Measurements from ENCODE around the gene CALML5.
A peak's percentile ranks its signal among the peaks of the same experiment; 100 is the strongest.
"Not testable (repeated sequence)": the region's sequence is repeated elsewhere in the genome, so short reads cannot be mapped to it uniquely, and the experiment has no call there.

CALML5 gene

GRCh38 chr10:5479481-5480161 lies 19.7 kb downstream of the CALML5 start:
- no peak for DNase-seq

- DNase-seq = no peak
Observed at GRCh38 chr10:5478694-5479305, 20.6 kb downstream of the CALML5 start.

- no peak for DNase-seq
Observed at GRCh38 chr10:5477948-5478693, 21.2 kb downstream of the CALML5 start.

- no peak for DNase-seq
Observed at GRCh38 chr10:5476918-5477525, 22.3 kb downstream of the CALML5 start.

GRCh38 chr10:5475974-5476807 lies 23.2 kb downstream of the CALML5 start:
- DNase-seq = not testable (repeated sequence)

GRCh38 chr10:5475088-5475487 lies 24.3 kb downstream of the CALML5 start:
- not testable (repeated sequence) for DNase-seq

GRCh38 chr10:5474642-5475041 lies 24.7 kb downstream of the CALML5 start:
- DNase-seq = not testable (repeated sequence)

GRCh38 chr10:5470062-5470751 lies 29.2 kb downstream of the CALML5 start:
- DNase-seq = no peak

- no peak for DNase-seq
Observed at GRCh38 chr10:5469353-5470061, 29.9 kb downstream of the CALML5 start.

GRCh38 chr10:5468262-5469106 lies 30.9 kb downstream of the CALML5 start:
- DNase-seq = no peak

GRCh38 chr10:5467634-5468255 lies 31.6 kb downstream of the CALML5 start:
- DNase-seq = no peak

GRCh38 chr10:5467207-5467535 lies 32.2 kb downstream of the CALML5 start:
- no peak for DNase-seq

GRCh38 chr10:5466451-5467206 lies 32.7 kb downstream of the CALML5 start:
- peak; percentile 13 to 46 for DNase-seq

- DNase-seq = no peak
Observed at GRCh38 chr10:5465976-5466450, 33.4 kb downstream of the CALML5 start.

- DNase-seq = no peak
Observed at GRCh38 chr10:5464546-5464945, 34.8 kb downstream of the CALML5 start.

- DNase-seq = no peak
Observed at GRCh38 chr10:5462841-5463293, 36.5 kb downstream of the CALML5 start.

GRCh38 chr10:5461914-5462840 lies 37.2 kb downstream of the CALML5 start:
- no peak for DNase-seq

GRCh38 chr10:5461203-5461588 lies 38.2 kb downstream of the CALML5 start:
- DNase-seq = no peak

Data from NCI-H2081 (cell line).